Mucosa of descending colon (tissue), 3 donors: ENCODE data around the gene CHAC2. TPM values are rescaled to one million over a fixed set of nuclear protein-coding genes. Genes with fewer than 3 reads are reported as not detected.
"Not testable (repeated sequence)": the region's sequence is repeated elsewhere in the genome, so short reads cannot be mapped to it uniquely, and the experiment has no call there.

Experiments
- ATAC-seq: fragments of 200-7000 bp; cut with Tn5 transposase; one replicate; pipeline ENCODE4 v1.9.1; 2020; ENCODE audit warnings: mild to moderate bottlenecking, moderate library complexity
- DNase-seq, 3 donors: peaks; one replicate each; pipeline ENCODE4 v3.0.0-alpha.2; 2020
- H3K36me3 ChIP-seq: fragments of 200-600 bp; one replicate; pipeline ENCODE4 v1.8.0; 2021; ENCODE audit warnings: low read depth, mild to moderate bottlenecking
- H3K4me1 ChIP-seq: fragments of 200-600 bp; one replicate; pipeline ENCODE4 v1.8.0; 2021; ENCODE audit warnings: low read depth, mild to moderate bottlenecking
- H3K4me3 ChIP-seq: fragments of 200-600 bp; one replicate; pipeline ENCODE4 v1.8.0; 2021; ENCODE audit warnings: mild to moderate bottlenecking
- H3K9me3 ChIP-seq: fragments of 200-600 bp; one replicate; pipeline ENCODE4 v1.8.0; 2021; ENCODE audit warnings: mild to moderate bottlenecking
- CTCF ChIP-seq: fragments of 200-600 bp; IDR thresholded peaks from one replicate; pipeline ENCODE4 v1.8.0; 2022; ENCODE audit warnings: antibody characterized with exemption, mild to moderate bottlenecking
- intact Hi-C, 2 donors: fragments of 100-400 bp; cut with DNase I in 1 of 2; cut with micrococcal nuclease in 1 of 2; formaldehyde crosslinking; loops; one replicate each; pipeline versions ENCODE4 v1.11.0 to v1.11.1; 2022; cut with DNase I, micrococcal nuclease
- long read RNA-seq, 2 donors: library from polyadenylated mRNA; unstranded; transcript quantifications; one replicate each; pipeline ENCODE4 v2.0.0, GENCODE V29; 2019 to 2021
- total RNA-seq, 3 donors: library from RNA; stranded (reverse); fragmentation: NEBNext Ultra II Directional in 2 of 3; extraction: Animal tissue kit (Norgen Biotek cat#: 25700) in 2 of 3; gene quantifications; one replicate each; pipeline versions ENCODE4 v1.2.1 to v1.2.4, GENCODE V29; 2021 to 2023
- donor health status: DM: no; HTN: no; CAD: no; lungs with moderate emphysema.
- donor health status: DM: no; HTN: no; CAD: no.
- donor health status: DM: no; HTN: yes; CAD: no.

Gene CHAC2
- 1 to 10 TPM; 3.1 to 4.7 (median 3.3) TPM for total RNA-seq
- long read RNA-seq, donor 1, partial matches to known transcripts = 0 of 4 reads
- long read RNA-seq, donor 1, other reads (novel, unspliced or antisense) = 0 of 4 reads
- long read RNA-seq, donor 2, partial matches to known transcripts = 0 of 4 reads
- long read RNA-seq, donor 2, other reads (novel, unspliced or antisense) = 0 of 4 reads

GRCh38 chr2:53767405-53768241 lies at the start of gene CHAC2:
Gene CHAC2, plus strand, starts transcription at chr2:53767804. Its CDS starts 83 bp downstream, at chr2:53767887.
- no peaks in the 10 kb centered on the region for H3K36me3 ChIP-seq
- peak; percentile 91 to 92 (median 92) for DNase-seq
- intact Hi-C loops = no loop called here
- peaks cover 9% of the 10 kb centered on the region for H3K4me1 ChIP-seq
- peak; percentile 96 for ATAC-seq
- H3K4me3 ChIP-seq = peak within 1 kb of the TSS; percentile 40
- no peaks in the 10 kb centered on the region for H3K9me3 ChIP-seq
- TF ChIP-seq CTCF = peak; percentile 34

- H3K36me3 ChIP-seq, DNase-seq, H3K9me3 ChIP-seq, H3K4me1 ChIP-seq, ATAC-seq, intact Hi-C loops, H3K4me3 ChIP-seq: not testable (repeated sequence)
These were observed 46.7 kb upstream of the CHAC2 start for GRCh38 chr2:53720944-53721343.

GRCh38 chr2:53724536-53724935 lies 43.1 kb upstream of the CHAC2 start:
- H3K4me1 ChIP-seq = no peaks in the 10 kb centered on the region

GRCh38 chr2:53725662-53726061 lies 41.9 kb upstream of the CHAC2 start:
- ATAC-seq = no peak
- Histone ChIP-seq H3K9me3 (no peaks in the 10 kb centered on the region), H3K36me3 (no peaks in the 10 kb centered on the region), H3K4me1 (no peaks in the 10 kb centered on the region), H3K4me3 (no peak overlapping the region)
- TF ChIP-seq CTCF = no peak
- intact Hi-C loops = no loop called here
- DNase-seq = no peak

More at GRCh38 chr2:53724536-53724935, 43.1 kb upstream of the CHAC2 start:
- DNase-seq (no peak), ATAC-seq (no peak)
- no peaks in the 10 kb centered on the region for H3K9me3 ChIP-seq
- TF ChIP-seq CTCF = no peak
- H3K36me3 ChIP-seq = no peaks in the 10 kb centered on the region
- no peak overlapping the region for H3K4me3 ChIP-seq
- intact Hi-C loops = no loop called here

GRCh38 chr2:53727921-53728320 lies 39.7 kb upstream of the CHAC2 start:
- no peaks in the 10 kb centered on the region for H3K9me3 ChIP-seq
- H3K4me3 ChIP-seq = no peak overlapping the region
- ATAC-seq (no peak), DNase-seq (no peak)
- intact Hi-C loops = no loop called here
- no peaks in the 10 kb centered on the region for H3K4me1 ChIP-seq
- TF ChIP-seq CTCF = no peak
- no peaks in the 10 kb centered on the region for H3K36me3 ChIP-seq

- no peaks in the 10 kb centered on the region for H3K36me3 ChIP-seq
- ATAC-seq (no peak), DNase-seq (no peak)
- H3K4me3 ChIP-seq = no peak overlapping the region
- TF ChIP-seq CTCF = no peak
- intact Hi-C loops = no loop called here
- no peaks in the 10 kb centered on the region for H3K9me3 ChIP-seq
- H3K4me1 ChIP-seq = no peaks in the 10 kb centered on the region
These were observed 38.4 kb upstream of the CHAC2 start for GRCh38 chr2:53729143-53729762.
